ENCODE data around the gene ZNF783.

The ZNF783 gene

GRCh38 chr7:149285603-149286002 is 23.6 kb downstream of the ZNF783 start:
- no peak for DNase-seq (ENCODE audit: low read depth)
- no peak for TF ChIP-seq CTCF (IDR thresholded peaks at IDR 0.05; ENCODE audit: low read depth, low read length, missing control alignments)
- peak overlapping the region; percentile 63 for H3K4me3 ChIP-seq (ENCODE audit: low read depth, low read length)
- in situ Hi-C loops (cut with HindIII; ENCODE audit: low sequenced_read_pairs), result no loop called here

- H3K4me3 ChIP-seq (ENCODE audit: low read depth, low read length), result no peak overlapping the region
- DNase-seq (ENCODE audit: low read depth), result no peak
- in situ Hi-C loops (cut with HindIII; ENCODE audit: low sequenced_read_pairs), result no loop called here
- no peak for TF ChIP-seq CTCF (IDR thresholded peaks at IDR 0.05; ENCODE audit: low read depth, low read length, missing control alignments)
Measured at GRCh38 chr7:149286811-149287400, 24.9 kb downstream of the ZNF783 start.

- in situ Hi-C loops (cut with HindIII; ENCODE audit: low sequenced_read_pairs), result no loop called here
- H3K4me3 ChIP-seq (ENCODE audit: low read depth, low read length), result no peak overlapping the region
- DNase-seq (ENCODE audit: low read depth), result no peak
- no peak for TF ChIP-seq CTCF (IDR thresholded peaks at IDR 0.05; ENCODE audit: low read depth, low read length, missing control alignments)
Measured at GRCh38 chr7:149287622-149288021, 25.6 kb downstream of the ZNF783 start.

- no peak overlapping the region for H3K4me3 ChIP-seq (ENCODE audit: low read depth, low read length)
- no peak for TF ChIP-seq CTCF (IDR thresholded peaks at IDR 0.05; ENCODE audit: low read depth, low read length, missing control alignments)
- in situ Hi-C loops (cut with HindIII; ENCODE audit: low sequenced_read_pairs), result no loop called here
- no peak for DNase-seq (ENCODE audit: low read depth)
Measured at GRCh38 chr7:149289262-149289661, 27.3 kb downstream of the ZNF783 start.

- no peak for TF ChIP-seq CTCF (IDR thresholded peaks at IDR 0.05; ENCODE audit: low read depth, low read length, missing control alignments)
- H3K4me3 ChIP-seq (ENCODE audit: low read depth, low read length), result no peak overlapping the region
- in situ Hi-C loops (cut with HindIII; ENCODE audit: low sequenced_read_pairs), result no loop called here
- no peak for DNase-seq (ENCODE audit: low read depth)
Measured at GRCh38 chr7:149289856-149290255, 27.9 kb downstream of the ZNF783 start.

GRCh38 chr7:149291036-149291780 is 29.2 kb downstream of the ZNF783 start:
- in situ Hi-C loops (cut with HindIII; ENCODE audit: low sequenced_read_pairs), result no loop called here
- DNase-seq (ENCODE audit: low read depth), result no peak
- TF ChIP-seq CTCF (IDR thresholded peaks at IDR 0.05; ENCODE audit: low read depth, low read length, missing control alignments), result no peak
- no peak overlapping the region for H3K4me3 ChIP-seq (ENCODE audit: low read depth, low read length)
